Measurements from ENCODE around the gene RPH3AL. TPM values are rescaled to one million over a fixed set of nuclear protein-coding genes. Genes with fewer than 3 reads are reported as not detected.

The RPH3AL gene
- polyA plus RNA-seq, 3 donors = 0.71 to 1.9 (median 1.5) TPM

DNA sequence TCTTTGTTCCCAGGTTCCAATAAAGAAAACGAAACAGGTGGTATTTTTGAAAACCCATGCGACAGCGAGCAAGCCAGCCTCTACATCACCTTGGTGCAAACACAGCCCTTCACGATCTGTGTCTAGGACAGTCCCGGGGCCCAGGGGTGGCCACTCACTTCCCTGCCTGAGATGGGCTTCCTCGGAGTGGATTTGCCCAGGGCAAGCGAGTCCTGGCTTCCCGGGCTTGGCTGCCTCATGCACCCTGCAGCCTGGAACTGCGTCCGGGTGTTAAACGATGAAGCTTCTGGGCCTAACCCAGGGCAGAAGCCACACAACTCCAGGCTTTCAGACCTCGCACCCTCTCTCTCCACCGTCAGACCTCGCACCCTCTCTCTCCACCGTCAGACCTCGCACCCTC is 66.0 kb downstream of the RPH3AL start:
- no peaks in the 10 kb centered on the region for H4K20me1 ChIP-seq (ENCODE audit: insufficient read depth, low read length)
- H3K4me3 ChIP-seq (replicated peaks in 1 of 3; ENCODE audit: low read depth in 2 of 3, low read length in 3 of 3) = no peak overlapping the region
- WGBS (ENCODE audit: insufficient coverage) = 93% methylated on average over 11 of the region's 16 CpGs
- Mint-ChIP-seq H3K9me3 (peaks cover 0 to 2% (median 0%) of the 10 kb centered on the region in 7 donors), H3K4me1 (peaks cover 14% of the 10 kb centered on the region), H3K27ac (no peak overlapping the region), H3K4me3 (no peak overlapping the region), H3K36me3 (no peaks in the 10 kb centered on the region), H3K27me3 (ENCODE audit: low read depth in 3 of 3) (peaks cover 0 to 6% (median 3%) of the 10 kb centered on the region in 3 donors)
- H3K27ac ChIP-seq (ENCODE audit: low read depth in 1 of 2, low read length in 2 of 2) = no peak overlapping the region
- intact Hi-C loops (cut with micrococcal nuclease) = no loop called here
- H3K4me1 ChIP-seq (ENCODE audit: control insufficient read depth in 1 of 2, insufficient read depth in 2 of 2, low read length in 2 of 2) = peaks cover 0 to 5% of the 10 kb centered on the region in 2 donors
- H3K36me3 ChIP-seq (replicated peaks in 1 of 2; ENCODE audit: control insufficient read depth in 1 of 2, insufficient read depth in 2 of 2, low read length in 2 of 2) = no peaks in the 10 kb centered on the region
- no peaks in the 10 kb centered on the region for H3K79me2 ChIP-seq (ENCODE audit: insufficient read depth, low read length)
- H2AFZ ChIP-seq (ENCODE audit: insufficient read depth, low read depth, low read length, poor library complexity, severe bottlenecking) = no peak overlapping the region
- no peak overlapping the region for H3K4me2 ChIP-seq (replicated peaks; ENCODE audit: extremely low read depth, low read length, poor library complexity, severe bottlenecking)
- H3K9ac ChIP-seq (ENCODE audit: insufficient read depth, low read length, poor library complexity, severe bottlenecking) = no peak overlapping the region
- no peak for TF ChIP-seq CTCF (IDR thresholded peaks at IDR 0.05)
- no peaks in the 10 kb centered on the region for H3K9me3 ChIP-seq (replicated peaks in 1 of 2; ENCODE audit: control insufficient read depth in 1 of 2, insufficient read depth in 1 of 2, low read length in 2 of 2)
- no peaks in the 10 kb centered on the region for H3K27me3 ChIP-seq (ENCODE audit: control insufficient read depth in 2 of 2, insufficient read depth in 2 of 2, low read length in 2 of 2)
- no peak for DNase-seq

- H3K4me3 Mint-ChIP-seq = no peak overlapping the region
- 87% methylated on average over 24 of the region's 31 CpGs for WGBS (ENCODE audit: insufficient coverage)
- H3K79me2 ChIP-seq (ENCODE audit: insufficient read depth, low read length) = no peaks in the 10 kb centered on the region
Observed at GRCh38 chr17:285751-286422, 66.7 kb downstream of the RPH3AL start.

More at GRCh38 chr17:285751-286422, 66.7 kb downstream of the RPH3AL start:
- peaks cover 0 to 2% (median 0%) of the 10 kb centered on the region in 7 donors for H3K9me3 Mint-ChIP-seq
- TF ChIP-seq CTCF (IDR thresholded peaks at IDR 0.05) = no peak
- H3K9ac ChIP-seq (ENCODE audit: insufficient read depth, low read length, poor library complexity, severe bottlenecking) = no peak overlapping the region
- intact Hi-C loops (cut with micrococcal nuclease) = no loop called here
- no peak for DNase-seq
- no peak overlapping the region for H2AFZ ChIP-seq (ENCODE audit: insufficient read depth, low read depth, low read length, poor library complexity, severe bottlenecking)
- no peaks in the 10 kb centered on the region for H3K36me3 Mint-ChIP-seq
- H3K27me3 Mint-ChIP-seq (ENCODE audit: low read depth in 3 of 3) = peaks cover under 1 to 6% (median 3%) of the 10 kb centered on the region in 3 donors
- H4K20me1 ChIP-seq (ENCODE audit: insufficient read depth, low read length) = no peaks in the 10 kb centered on the region
- H3K4me3 ChIP-seq (replicated peaks in 1 of 3; ENCODE audit: low read depth in 2 of 3, low read length in 3 of 3) = no peak overlapping the region
- H3K4me1 ChIP-seq (ENCODE audit: control insufficient read depth in 1 of 2, insufficient read depth in 2 of 2, low read length in 2 of 2) = peaks cover 0 to 5% of the 10 kb centered on the region in 2 donors
- no peak overlapping the region for H3K27ac Mint-ChIP-seq
- no peak overlapping the region for H3K27ac ChIP-seq (ENCODE audit: low read depth in 1 of 2, low read length in 2 of 2)
- H3K4me1 Mint-ChIP-seq = peaks cover 12% of the 10 kb centered on the region
- H3K36me3 ChIP-seq (replicated peaks in 1 of 2; ENCODE audit: control insufficient read depth in 1 of 2, insufficient read depth in 2 of 2, low read length in 2 of 2) = no peaks in the 10 kb centered on the region
- H3K9me3 ChIP-seq (replicated peaks in 1 of 2; ENCODE audit: control insufficient read depth in 1 of 2, insufficient read depth in 1 of 2, low read length in 2 of 2) = no peaks in the 10 kb centered on the region
- H3K27me3 ChIP-seq (ENCODE audit: control insufficient read depth in 2 of 2, insufficient read depth in 2 of 2, low read length in 2 of 2) = no peaks in the 10 kb centered on the region
- no peak overlapping the region for H3K4me2 ChIP-seq (replicated peaks; ENCODE audit: extremely low read depth, low read length, poor library complexity, severe bottlenecking)
